CD4-positive, alpha-beta T cell (primary cell): Measurements from ENCODE around the gene C3orf80. TPM values are rescaled to one million over a fixed set of nuclear protein-coding genes. Genes with fewer than 3 reads are reported as not detected.

Experiments
- ATAC-seq: fragments of 200-7000 bp; cut with Tn5 transposase; one replicate; pipeline ENCODE4 v1.10.0; 2022; ENCODE audit warnings: mild to moderate bottlenecking; ENCODE audit not compliant: poor library complexity
- CTCF ChIA-PET: fragments of 350-600 bp; sonication (Branson Sonifier 250); formaldehyde crosslinking; loops from one replicate; lab custom pipeline; 2021; ENCODE audit warnings: antibody characterized with exemption, inconsistent platforms; lab: Charles Lee
- POLR2A ChIA-PET: fragments of 350-600 bp; sonication (Branson Sonifier 250); formaldehyde crosslinking; loops from one replicate; lab custom pipeline; 2021; ENCODE audit warnings: antibody characterized with exemption, inconsistent platforms; lab: Charles Lee
- DNase-seq, 14 experiments: peaks; one replicate each; pipeline ENCODE4 v3.0.0-alpha.2; 2013 to 2020; ENCODE audit warnings: mixed read lengths in 2 of 14
- H3K27ac ChIP-seq, 2 donors: one replicate each; pipeline versions ENCODE4 v1.5.1 to v1.7.0; 2013; ENCODE audit warnings: low read length in 2 of 2, low read depth in 1 of 2, mild to moderate bottlenecking in 1 of 2
- H3K27me3 ChIP-seq, 2 experiments: 1 replicate in 1 of 2; 2 replicates in 1 of 2; pipeline versions ENCODE4 v1.6.1 to v1.7.0; 2013; ENCODE audit warnings: low read length in 2 of 2, control low read depth in 1 of 2, mild to moderate bottlenecking in 1 of 2, moderate library complexity in 1 of 2; ENCODE audit not compliant: insufficient read depth in 2 of 2, control insufficient read depth in 1 of 2
- H3K36me3 ChIP-seq: one replicate; pipeline ENCODE4 v1.6.1; 2013; ENCODE audit warnings: low read length, control low read depth; ENCODE audit not compliant: insufficient read depth
- H3K4me1 ChIP-seq: one replicate; pipeline ENCODE4 v1.6.1; 2013; ENCODE audit warnings: low read length, control low read depth; ENCODE audit not compliant: insufficient read depth
- H3K4me3 ChIP-seq: one replicate; pipeline ENCODE4 v1.5.1; 2013; ENCODE audit warnings: mild to moderate bottlenecking, low read length, moderate library complexity
- H3K9me3 ChIP-seq, 2 experiments: 1 replicate in 1 of 2; 2 replicates in 1 of 2; pipeline versions ENCODE4 v1.6.1 to v1.7.0; 2013; ENCODE audit warnings: low read length in 2 of 2, mild to moderate bottlenecking in 2 of 2, control low read depth in 1 of 2, moderate library complexity in 1 of 2; ENCODE audit not compliant: control insufficient read depth in 1 of 2, insufficient read depth in 1 of 2
- H3K27ac Mint-ChIP-seq: one replicate; pipeline ENCODE4 v1.8.0; 2020; ENCODE audit warnings: mixed read lengths
- H3K27me3 Mint-ChIP-seq: one replicate; pipeline ENCODE4 v1.8.0; 2021; ENCODE audit warnings: mixed read lengths
- H3K36me3 Mint-ChIP-seq: one replicate; pipeline ENCODE4 v1.8.0; 2021; ENCODE audit warnings: low read depth, mixed read lengths
- H3K4me1 Mint-ChIP-seq: one replicate; pipeline ENCODE4 v1.8.0; 2021; ENCODE audit warnings: low read depth, mixed read lengths
- H3K4me3 Mint-ChIP-seq: one replicate; pipeline ENCODE4 v1.8.0; 2020; ENCODE audit warnings: mild to moderate bottlenecking, mixed read lengths
- H3K9me3 Mint-ChIP-seq: one replicate; pipeline ENCODE4 v1.8.0; 2020; ENCODE audit warnings: mixed read lengths
- CTCF ChIP-seq: fragments of 200-600 bp; IDR thresholded peaks from one replicate; pipeline ENCODE4 v1.8.0; 2022; ENCODE audit warnings: antibody characterized with exemption, mild to moderate bottlenecking
- intact Hi-C, 2 experiments: fragments of 100-400 bp; cut with DNase I in 1 of 2; cut with micrococcal nuclease in 1 of 2; formaldehyde crosslinking; loops; one replicate each; pipeline versions ENCODE4 v1.15.1 to v1.9.0; 2023 to 2025; cut with DNase I, micrococcal nuclease
- total RNA-seq, 174 experiments: library from RNA in 2 of 174; stranded (reverse) in 2 of 174; gene quantifications; one replicate each; pipeline ENCODE4 v1.2.3 and lab custom pipeline; 2021 to 2026

C3orf80 gene
- total RNA-seq, 2 experiments from 2014 or later = not detected

GRCh38 chr3:160192310-160193029 is 32.8 kb upstream of the C3orf80 start:
- Histone ChIP-seq H3K27ac (no peak overlapping the region), H3K4me1 (no peaks in the 10 kb centered on the region), H3K9me3 (no peaks in the 10 kb centered on the region), H3K4me3 (no peak overlapping the region), H3K27me3 (no peaks in the 10 kb centered on the region), H3K36me3 (no peaks in the 10 kb centered on the region)
- no peak overlapping the region for H3K4me3 Mint-ChIP-seq
- no peak for DNase-seq
- H3K36me3 Mint-ChIP-seq = no peaks in the 10 kb centered on the region
- H3K4me1 Mint-ChIP-seq = no peaks in the 10 kb centered on the region
- no peak overlapping the region for H3K27ac Mint-ChIP-seq
- CTCF ChIA-PET = no interaction called here
- no peak for TF ChIP-seq CTCF
- no peaks in the 10 kb centered on the region for H3K9me3 Mint-ChIP-seq
- intact Hi-C loops = no loop called here
- ATAC-seq = no peak
- H3K27me3 Mint-ChIP-seq = no peaks in the 10 kb centered on the region
- POLR2A ChIA-PET = no interaction called here

DNA sequence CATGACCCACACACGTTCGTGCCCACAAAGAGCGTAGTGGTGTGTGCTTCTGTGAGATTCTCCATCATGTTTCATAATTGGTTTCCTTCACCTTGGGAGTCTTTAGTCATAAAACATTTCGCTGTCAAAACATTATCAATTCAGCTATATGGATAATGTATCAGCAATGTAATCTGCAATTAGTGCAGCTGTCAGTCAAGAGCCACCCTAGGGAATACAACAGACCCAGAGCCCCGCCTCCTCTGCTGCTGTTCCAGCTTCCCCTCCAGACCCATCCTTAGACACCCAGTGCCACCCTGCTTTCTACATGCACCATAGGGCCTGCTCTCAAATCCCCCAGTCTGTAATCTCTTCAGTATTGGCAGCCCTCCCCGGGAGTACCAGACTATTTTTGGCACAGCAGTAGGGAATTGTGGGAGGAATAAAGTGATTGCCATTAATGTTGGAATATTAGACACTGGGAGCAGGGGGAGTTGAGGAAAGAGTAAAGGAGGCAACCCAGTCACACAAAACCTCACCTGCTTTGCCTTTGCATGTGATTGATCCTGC is 31.5 kb upstream of the C3orf80 start:
- H3K27me3 ChIP-seq = no peaks in the 10 kb centered on the region
- H3K27me3 Mint-ChIP-seq = no peaks in the 10 kb centered on the region
- H3K4me1 Mint-ChIP-seq = no peaks in the 10 kb centered on the region
- POLR2A ChIA-PET = no interaction called here
- no peak for TF ChIP-seq CTCF
- CTCF ChIA-PET = no interaction called here
- no peaks in the 10 kb centered on the region for H3K9me3 Mint-ChIP-seq
- no peak overlapping the region for H3K4me3 ChIP-seq
- intact Hi-C loops = no loop called here
- no peak for ATAC-seq
- H3K36me3 ChIP-seq = no peaks in the 10 kb centered on the region
- no peak overlapping the region for H3K27ac Mint-ChIP-seq
- H3K27ac ChIP-seq = no peak overlapping the region
- no peaks in the 10 kb centered on the region for H3K4me1 ChIP-seq
- no peak for DNase-seq
- H3K9me3 ChIP-seq = no peaks in the 10 kb centered on the region
- H3K36me3 Mint-ChIP-seq = no peaks in the 10 kb centered on the region
- no peak overlapping the region for H3K4me3 Mint-ChIP-seq

GRCh38 chr3:160194438-160194837 is 30.8 kb upstream of the C3orf80 start:
- ChIA-PET POLR2A (no interaction called here), CTCF (no interaction called here)
- Mint-ChIP-seq H3K36me3 (no peaks in the 10 kb centered on the region), H3K4me3 (no peak overlapping the region), H3K4me1 (no peaks in the 10 kb centered on the region), H3K27ac (no peak overlapping the region), H3K9me3 (no peaks in the 10 kb centered on the region), H3K27me3 (no peaks in the 10 kb centered on the region)
- Histone ChIP-seq H3K27ac (no peak overlapping the region), H3K4me1 (no peaks in the 10 kb centered on the region), H3K4me3 (no peak overlapping the region), H3K9me3 (no peaks in the 10 kb centered on the region), H3K27me3 (no peaks in the 10 kb centered on the region), H3K36me3 (no peaks in the 10 kb centered on the region)
- ATAC-seq (no peak), DNase-seq (no peak)
- intact Hi-C loops = no loop called here
- no peak for TF ChIP-seq CTCF
